ENCODE data around the gene NR0B2.

- TF ChIP-seq CTCF (conservative IDR thresholded peaks at IDR 0.05; ENCODE audit: low read length) = no peak
- TF ChIP-seq EZH2phosphoT487 (IDR thresholded peaks at IDR 0.05; ENCODE audit: borderline replicate concordance) = no peak
Measured at GRCh38 chr1:26922431-26922729, 8.6 kb upstream of the NR0B2 start.
